Measurements from ENCODE around the gene SUPT4H1. TPM values are rescaled to one million over a fixed set of nuclear protein-coding genes. Genes with fewer than 3 reads are reported as not detected.

SUPT4H1 gene
- total and polyA plus RNA-seq, 5 donors: 51.9 to 69.3 (median 63.2) TPM

- Histone ChIP-seq H3K27me3 (ENCODE audit: control insufficient read depth, insufficient read depth) (no peaks in the 10 kb centered on the region), H3K4me1 (ENCODE audit: control insufficient read depth, insufficient read depth, low read length) (no peaks in the 10 kb centered on the region), H3K4me3 (ENCODE audit: low read length) (peak overlapping the region; percentile 8), H3K27ac (ENCODE audit: low read length) (no peak overlapping the region), H3K9me3 (ENCODE audit: control insufficient read depth, low read length) (no peaks in the 10 kb centered on the region)
- ATAC-seq: peak; percentile 47 to 56
- peak; percentile 64 to 89 (median 89) for DNase-seq
- intact Hi-C loops (cut with DNase I): no loop called here
- 72% methylated on average over 31 of the region's 31 CpGs for WGBS
Measured at GRCh38 chr17:58331815-58332777, 19.9 kb downstream of the SUPT4H1 start.

GRCh38 chr17:58330997-58331814, 20.8 kb downstream of the SUPT4H1 start:
- H3K27me3 ChIP-seq (ENCODE audit: control insufficient read depth, insufficient read depth): no peaks in the 10 kb centered on the region
- intact Hi-C loops (cut with DNase I): no loop called here
- no peak overlapping the region for H3K27ac ChIP-seq (ENCODE audit: low read length)
- DNase-seq: peak in 1 of 3 donors; percentile 61
- H3K4me1 ChIP-seq (ENCODE audit: control insufficient read depth, insufficient read depth, low read length): no peaks in the 10 kb centered on the region
- no peaks in the 10 kb centered on the region for H3K9me3 ChIP-seq (ENCODE audit: control insufficient read depth, low read length)
- ATAC-seq: peak in 1 of 2 donors; percentile 27
- H3K4me3 ChIP-seq (ENCODE audit: low read length): peak overlapping the region; percentile 2
- 75% methylated on average over 23 of the region's 23 CpGs for WGBS

- WGBS: 75% methylated on average over 10 of the region's 10 CpGs
- intact Hi-C loops (cut with DNase I): no loop called here
- H3K4me1 ChIP-seq (ENCODE audit: control insufficient read depth, insufficient read depth, low read length): no peaks in the 10 kb centered on the region
- no peak overlapping the region for H3K27ac ChIP-seq (ENCODE audit: low read length)
- no peaks in the 10 kb centered on the region for H3K27me3 ChIP-seq (ENCODE audit: control insufficient read depth, insufficient read depth)
- DNase-seq (no peak), ATAC-seq (no peak)
- H3K4me3 ChIP-seq (ENCODE audit: low read length): peak overlapping the region; percentile 2
- no peaks in the 10 kb centered on the region for H3K9me3 ChIP-seq (ENCODE audit: control insufficient read depth, low read length)
Measured at GRCh38 chr17:58330538-58330996, 21.4 kb downstream of the SUPT4H1 start.

- no peak overlapping the region for H3K4me3 ChIP-seq (ENCODE audit: low read length)
- no peaks in the 10 kb centered on the region for H3K27me3 ChIP-seq (ENCODE audit: control insufficient read depth, insufficient read depth)
- no peaks in the 10 kb centered on the region for H3K4me1 ChIP-seq (ENCODE audit: control insufficient read depth, insufficient read depth, low read length)
- no peaks in the 10 kb centered on the region for H3K9me3 ChIP-seq (ENCODE audit: control insufficient read depth, low read length)
- H3K27ac ChIP-seq (ENCODE audit: low read length): no peak overlapping the region
- WGBS: 70% methylated on average over 4 of the region's 4 CpGs
- intact Hi-C loops (cut with DNase I): no loop called here
- ATAC-seq (no peak), DNase-seq (no peak)
Measured at GRCh38 chr17:58329810-58330537, 22.0 kb downstream of the SUPT4H1 start.

DNA sequence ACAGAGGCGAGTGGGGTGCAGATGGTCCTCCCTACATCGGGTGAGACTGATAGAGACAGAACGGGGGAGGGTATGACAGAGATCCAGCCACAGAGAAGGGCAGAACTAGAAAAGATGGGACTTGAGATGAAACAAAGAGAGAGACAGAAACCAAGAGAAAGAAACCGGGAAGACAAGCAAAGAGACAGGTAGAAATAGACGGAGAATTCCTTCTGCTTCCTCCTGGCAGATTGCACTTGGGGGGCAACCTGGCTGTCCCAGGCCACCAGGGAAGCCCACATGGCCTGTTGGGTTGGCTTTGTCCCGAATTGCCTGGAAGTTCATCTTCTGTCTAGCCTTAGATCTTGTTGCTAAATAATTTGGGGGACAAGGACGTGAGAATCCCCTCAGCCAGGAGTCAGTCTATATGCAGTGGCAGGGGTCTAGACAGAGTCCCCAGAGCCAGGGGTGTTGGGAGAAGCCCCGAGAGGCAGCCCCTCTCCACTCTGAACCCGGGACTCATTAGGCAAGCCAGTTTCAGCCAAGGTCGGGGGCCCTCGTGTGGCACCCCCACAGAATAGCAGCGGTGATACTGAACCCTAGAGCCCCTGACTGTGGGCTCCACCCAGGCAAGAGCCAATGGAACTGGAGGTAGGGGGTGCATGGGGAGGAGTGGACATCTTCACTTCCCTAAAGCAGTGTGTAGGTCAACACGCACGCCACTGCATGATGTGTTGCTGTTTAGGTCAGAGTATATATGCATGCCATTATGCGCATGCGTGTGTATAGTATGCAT, 22.8 kb downstream of the SUPT4H1 start:
- Histone ChIP-seq H3K4me3 (ENCODE audit: low read length) (no peak overlapping the region), H3K9me3 (ENCODE audit: control insufficient read depth, low read length) (no peaks in the 10 kb centered on the region), H3K27me3 (ENCODE audit: control insufficient read depth, insufficient read depth) (no peaks in the 10 kb centered on the region), H3K4me1 (ENCODE audit: control insufficient read depth, insufficient read depth, low read length) (no peaks in the 10 kb centered on the region), H3K27ac (ENCODE audit: low read length) (no peak overlapping the region)
- ATAC-seq (peak; percentile 24 to 34), DNase-seq (peak in 1 of 3 donors; percentile 75)
- intact Hi-C loops (cut with DNase I): no loop called here
- 31% methylated on average over 16 of the region's 16 CpGs for WGBS

GRCh38 chr17:58328195-58329034, 23.6 kb downstream of the SUPT4H1 start, which contains the start of gene TSPOAP1:
TSS of gene TSPOAP1 (minus strand) at chr17:58328795. CDS start at chr17:58327920, 875 bp downstream.
- Histone ChIP-seq H3K27ac (ENCODE audit: low read length) (no peak within 1 kb of the TSS), H3K9me3 (ENCODE audit: control insufficient read depth, low read length) (no peaks in the 10 kb centered on the region), H3K4me3 (ENCODE audit: low read length) (no peak within 1 kb of the TSS), H3K4me1 (ENCODE audit: control insufficient read depth, insufficient read depth, low read length) (no peaks in the 10 kb centered on the region), H3K27me3 (ENCODE audit: control insufficient read depth, insufficient read depth) (no peaks in the 10 kb centered on the region)
- intact Hi-C loops (cut with DNase I): no loop called here
- ATAC-seq: no peak
- DNase-seq: peak in 1 of 3 donors; percentile 56
- 20% methylated on average over 23 of the region's 23 CpGs for WGBS

GRCh38 chr17:58327363-58328194, 24.4 kb downstream of the SUPT4H1 start:
- Histone ChIP-seq H3K27ac (ENCODE audit: low read length) (no peak overlapping the region), H3K27me3 (ENCODE audit: control insufficient read depth, insufficient read depth) (no peaks in the 10 kb centered on the region)

DNA sequence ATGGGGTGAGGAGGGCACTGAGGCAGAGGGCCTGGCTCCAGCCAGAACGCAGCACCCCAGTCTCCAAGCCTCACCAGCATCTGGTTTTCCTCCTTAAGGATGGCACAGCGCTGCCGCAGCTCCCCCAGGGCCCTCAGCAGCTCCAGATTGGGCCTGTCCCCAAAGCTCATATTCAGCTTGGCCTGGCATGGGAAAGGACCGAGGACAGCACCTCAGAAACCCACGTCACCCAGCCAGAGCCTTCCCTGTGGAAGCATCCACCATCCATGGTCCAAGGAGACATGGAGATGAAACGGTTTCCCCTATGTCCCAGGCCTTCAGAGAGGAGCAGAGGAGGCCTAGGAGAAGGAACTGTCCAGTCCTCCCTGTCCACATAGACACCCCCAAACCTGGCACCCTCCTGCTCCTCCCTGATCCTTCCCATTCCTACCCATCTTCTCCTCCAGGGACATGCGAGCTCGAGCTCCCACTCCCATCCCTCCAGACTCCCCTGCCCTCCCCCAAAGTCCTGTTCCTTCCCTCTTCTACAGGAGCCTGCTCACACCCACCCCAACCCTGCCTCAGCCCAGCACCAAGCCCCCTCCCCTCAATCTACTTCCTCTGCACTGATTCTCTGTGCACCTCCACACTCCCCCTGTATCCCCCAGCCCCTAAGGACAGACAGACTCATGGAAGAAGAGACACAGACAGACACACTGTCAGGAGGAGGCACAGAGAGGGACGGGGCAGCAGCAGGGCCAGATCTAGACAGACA, 25.2 kb downstream of the SUPT4H1 start:
- H3K27ac ChIP-seq (ENCODE audit: low read length): no peak overlapping the region
- 74% methylated on average over 9 of the region's 9 CpGs for whole genome bisulfite sequencing
- no peak overlapping the region for H3K4me3 ChIP-seq (ENCODE audit: low read length)
- intact Hi-C loops (cut with DNase I): no loop called here
- ATAC-seq: no peak
- H3K27me3 ChIP-seq (ENCODE audit: control insufficient read depth, insufficient read depth): no peaks in the 10 kb centered on the region
- H3K9me3 ChIP-seq (ENCODE audit: control insufficient read depth, low read length): no peaks in the 10 kb centered on the region
- DNase-seq: no peak
- H3K4me1 ChIP-seq (ENCODE audit: control insufficient read depth, insufficient read depth, low read length): no peaks in the 10 kb centered on the region

More at GRCh38 chr17:58327363-58328194, 24.4 kb downstream of the SUPT4H1 start:
- ATAC-seq (no peak), DNase-seq (no peak)
- intact Hi-C loops (cut with DNase I): no loop called here
- Histone ChIP-seq H3K4me3 (ENCODE audit: low read length) (no peak overlapping the region), H3K4me1 (ENCODE audit: control insufficient read depth, insufficient read depth, low read length) (no peaks in the 10 kb centered on the region), H3K9me3 (ENCODE audit: control insufficient read depth, low read length) (no peaks in the 10 kb centered on the region)
- 55% methylated on average over 19 of the region's 19 CpGs for WGBS
